Left lobe of liver (tissue), 2 donors: Measurements from ENCODE around the gene KRT23. TPM values are rescaled to one million over a fixed set of nuclear protein-coding genes. Genes with fewer than 3 reads are reported as not detected.
"Not testable (repeated sequence)": the region's sequence is repeated elsewhere in the genome, so short reads cannot be mapped to it uniquely, and the experiment has no call there.

Source experiments
- ATAC-seq: fragments of 200-7000 bp; cut with Tn5 transposase; one replicate; pipeline ENCODE4 v1.9.1; 2020; ENCODE audit warnings: mild to moderate bottlenecking, moderate library complexity
- DNase-seq: peaks from one replicate; pipeline ENCODE4 v3.0.0-alpha.2; 2020; ENCODE audit warnings: low spot score
- total RNA-seq: library from RNA; stranded (reverse); gene quantifications from one replicate; pipeline ENCODE4 v1.2.1, GENCODE V29; 2021
- donor health status: DM: no; HTN: no; CAD: no; lungs with moderate emphysema.
- donor health status: DM: no; HTN: yes; CAD: no.

Gene KRT23
- total RNA-seq, 1 donor from 2014 or later, result 0.13 TPM

GRCh38 chr17:40950176-40950575 lies 12.7 kb upstream of the KRT23 start:
- ATAC-seq (no peak), DNase-seq (no peak)

- DNase-seq (no peak), ATAC-seq (no peak)
Measured at GRCh38 chr17:40949418-40949817, 12.0 kb upstream of the KRT23 start.

GRCh38 chr17:40947929-40948328 lies 10.5 kb upstream of the KRT23 start:
- ATAC-seq, result no peak

GRCh38 chr17:40945414-40945813 lies 8.0 kb upstream of the KRT23 start:
- ATAC-seq, result no peak

More at GRCh38 chr17:40947929-40948328, 10.5 kb upstream of the KRT23 start:
- DNase-seq, result no peak

GRCh38 chr17:40944531-40944930 lies 7.1 kb upstream of the KRT23 start:
- DNase-seq (no peak), ATAC-seq (no peak)

More at GRCh38 chr17:40945414-40945813, 8.0 kb upstream of the KRT23 start:
- no peak for DNase-seq

- ATAC-seq (no peak), DNase-seq (no peak)
Measured at GRCh38 chr17:40942553-40942952, 5.1 kb upstream of the KRT23 start.

- ATAC-seq (no peak), DNase-seq (no peak)
Measured at GRCh38 chr17:40940266-40940665, 2.8 kb upstream of the KRT23 start.

GRCh38 chr17:40938981-40939380 lies 1.5 kb upstream of the KRT23 start:
- DNase-seq, result no peak
- no peak for ATAC-seq

- ATAC-seq, result no peak
- no peak for DNase-seq
Measured at GRCh38 chr17:40936976-40937375, 470 bp downstream of the KRT23 start.

GRCh38 chr17:40936437-40936971 lies 942 bp downstream of the KRT23 start:
- no peak for DNase-seq
- ATAC-seq, result no peak

GRCh38 chr17:40935624-40936023 lies 1.8 kb downstream of the KRT23 start:
- no peak for ATAC-seq
- DNase-seq, result no peak

GRCh38 chr17:40932608-40933007 lies 4.8 kb downstream of the KRT23 start:
- ATAC-seq (no peak), DNase-seq (no peak)

GRCh38 chr17:40931311-40931710 lies 6.1 kb downstream of the KRT23 start:
- ATAC-seq (no peak), DNase-seq (no peak)

- ATAC-seq, result no peak
- no peak for DNase-seq
Measured at GRCh38 chr17:40926341-40926740, 11.1 kb downstream of the KRT23 start.

- ATAC-seq, result no peak
Measured at GRCh38 chr17:40922239-40922638, 15.2 kb downstream of the KRT23 start.

GRCh38 chr17:40921026-40921425 lies 16.4 kb downstream of the KRT23 start:
- ATAC-seq (no peak), DNase-seq (no peak)

More at GRCh38 chr17:40922239-40922638, 15.2 kb downstream of the KRT23 start:
- DNase-seq, result no peak

- DNase-seq, ATAC-seq: not testable (repeated sequence)
Measured at GRCh38 chr17:40917116-40917515, 20.3 kb downstream of the KRT23 start.

GRCh38 chr17:40916366-40916765 lies 21.1 kb downstream of the KRT23 start:
- DNase-seq (no peak), ATAC-seq (no peak)

- ATAC-seq (no peak), DNase-seq (no peak)
Measured at GRCh38 chr17:40915721-40916256, 21.7 kb downstream of the KRT23 start.

- ATAC-seq (no peak), DNase-seq (no peak)
Measured at GRCh38 chr17:40915199-40915661, 22.2 kb downstream of the KRT23 start.

GRCh38 chr17:40914075-40914855 lies 23.2 kb downstream of the KRT23 start:
- DNase-seq, result no peak
- no peak for ATAC-seq
